Measurements from ENCODE around the gene RADIL. TPM values are rescaled to one million over a fixed set of nuclear protein-coding genes. Genes with fewer than 3 reads are reported as not detected.

Gene RADIL
- total and polyA plus RNA-seq, 2 of the 13 experiments (the other 11 are each of a cell fraction or from before 2014, with no cell fraction given) = 0.05 to 0.09 TPM

DNA sequence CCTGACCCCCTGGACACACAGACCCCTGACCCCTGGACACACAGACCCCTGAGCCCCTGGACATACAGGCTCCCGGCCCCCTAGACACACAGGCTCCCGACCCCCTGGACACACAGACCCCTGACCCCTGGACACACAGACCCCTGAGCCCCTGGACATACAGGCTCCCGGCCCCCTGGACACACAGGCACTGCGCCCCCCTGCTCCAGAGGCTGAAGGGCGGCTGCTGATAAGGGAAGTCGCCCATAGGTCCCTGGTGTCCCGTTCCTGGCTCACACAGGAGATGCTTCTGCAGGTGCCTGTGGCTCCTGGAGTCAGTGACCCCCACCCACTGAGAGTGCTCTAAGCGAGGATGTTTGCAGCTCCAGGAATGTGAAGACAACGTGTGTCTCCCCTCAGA lies 111.8 kb downstream of the RADIL start:
- in situ Hi-C loops (cut with HindIII; ENCODE audit: extremely low pct_ligation_motif_present, low pct_unique_long_range_greater_than_20kb) = loop anchor here (25.0 kb wide), 1 partner anchor 159 kb away; no protein-coding TSS in a partner anchor
- FAIRE-seq = no peak

GRCh38 chr7:4770886-4771285 lies 112.6 kb downstream of the RADIL start:
- peaks cover 7% of the 10 kb centered on the region for H3K79me2 ChIP-seq (ENCODE audit: insufficient read depth, low read length)
- no peak overlapping the region for H3K9ac ChIP-seq (ENCODE audit: insufficient read depth, low read depth, low read length)
- no peaks in the 10 kb centered on the region; a peak in 1 of 5 replicates for H3K36me3 ChIP-seq (replicated peaks in 1 of 2; ENCODE audit: control insufficient read depth in 1 of 2, insufficient read depth in 2 of 2, low read length in 2 of 2)
- FAIRE-seq (no peak), DNase-seq (ENCODE audit: low spot score) (no peak), ATAC-seq (no peak)
- intact Hi-C loops (cut with micrococcal nuclease; ENCODE audit: unreplicated experiment) = no loop called here
- ChIA-PET CTCF (ENCODE audit: low intra/inter-chr PET ratio, low total read pairs) (no interaction called here), POLR2A (no interaction called here)
- peaks cover 17% of the 10 kb centered on the region for H3K4me1 ChIP-seq (ENCODE audit: insufficient read depth, low read length)
- in situ Hi-C loops (cut with HindIII; ENCODE audit: extremely low pct_ligation_motif_present, low pct_unique_long_range_greater_than_20kb) = loop anchor here (25.0 kb wide), 1 partner anchor 159 kb away; no protein-coding TSS in a partner anchor
- WGBS (ENCODE audit: low lambda C conversion rate) = 96% methylated on average over 9 of the region's 9 CpGs
- no peak overlapping the region for H3K27ac ChIP-seq (ENCODE audit: extremely low read length, insufficient read depth, low read length)
- H2AFZ ChIP-seq (ENCODE audit: low read length) = no peak overlapping the region
- no peaks in the 10 kb centered on the region; a peak in 1 of 5 replicates for H3K27me3 ChIP-seq (ENCODE audit: control insufficient read depth in 1 of 2, insufficient read depth in 2 of 2, low read length in 2 of 2)
- BruUV-seq (replicated peaks) = no TSS peak
- no peaks in the 10 kb centered on the region for H4K20me1 ChIP-seq (ENCODE audit: insufficient read depth, low read length)
- no peaks in the 10 kb centered on the region for H3K9me3 ChIP-seq (ENCODE audit: low read length)
- no peak overlapping the region for H3K4me3 ChIP-seq (replicated peaks in 1 of 3; ENCODE audit: insufficient read depth in 1 of 3, low read depth in 2 of 3, low read length in 3 of 3)
- no peak overlapping the region for H3K4me2 ChIP-seq (ENCODE audit: low read depth, low read length)
- TF ChIP-seq ZSCAN9 (CRISPR knock-in tag; IDR thresholded peaks at IDR 0.05; ENCODE audit: borderline replicate concordance) (no peak), ZNF230 (CRISPR knock-in tag; IDR thresholded peaks at IDR 0.05) (no peak), MXD3 (CRISPR knock-in tag; IDR thresholded peaks at IDR 0.05) (no peak), DZIP1 (CRISPR knock-in tag; IDR thresholded peaks at IDR 0.05) (no peak), IKZF1 (IDR thresholded peaks at IDR 0.05) (no peak), GTF2F1 (IDR thresholded peaks at IDR 0.05; ENCODE audit: low read length) (no peak), ZNF775 (CRISPR knock-in tag; IDR thresholded peaks at IDR 0.05; ENCODE audit: borderline replicate concordance) (no peak), DDIT3 (CRISPR knock-in tag; IDR thresholded peaks at IDR 0.05) (no peak), ARID3A (IDR thresholded peaks at IDR 0.05; ENCODE audit: low read depth, low read length) (no peak), NR2F2 (IDR thresholded peaks at IDR 0.05; ENCODE audit: borderline replicate concordance, low read depth) (no peak), ZSCAN20 (CRISPR knock-in tag; IDR thresholded peaks at IDR 0.05; ENCODE audit: borderline replicate concordance) (no peak)
- TF ChIP-seq, protein P1, sequence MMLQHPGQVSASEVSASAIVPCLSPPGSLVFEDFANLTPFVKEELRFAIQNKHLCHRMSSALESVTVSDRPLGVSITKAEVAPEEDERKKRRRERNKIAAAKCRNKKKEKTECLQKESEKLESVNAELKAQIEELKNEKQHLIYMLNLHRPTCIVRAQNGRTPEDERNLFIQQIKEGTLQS (CRISPR knock-in tag; IDR thresholded peaks at IDR 0.05) = no peak

More for the DNA sequence above, 111.8 kb downstream of the RADIL start:
- WGBS (ENCODE audit: low lambda C conversion rate) = 93% methylated on average over 5 of the region's 9 CpGs
- Histone ChIP-seq H3K27me3 (ENCODE audit: control insufficient read depth in 1 of 2, insufficient read depth in 2 of 2, low read length in 2 of 2) (no peaks in the 10 kb centered on the region; a peak in 1 of 5 replicates), H3K27ac (ENCODE audit: extremely low read length, insufficient read depth, low read length) (no peak overlapping the region), H4K20me1 (ENCODE audit: insufficient read depth, low read length) (no peaks in the 10 kb centered on the region), H3K9ac (ENCODE audit: insufficient read depth, low read depth, low read length) (no peak overlapping the region), H2AFZ (ENCODE audit: low read length) (no peak overlapping the region), H3K36me3 (replicated peaks in 1 of 2; ENCODE audit: control insufficient read depth in 1 of 2, insufficient read depth in 2 of 2, low read length in 2 of 2) (no peaks in the 10 kb centered on the region; a peak in 1 of 5 replicates), H3K9me3 (ENCODE audit: low read length) (no peaks in the 10 kb centered on the region), H3K4me1 (ENCODE audit: insufficient read depth, low read length) (peaks cover 23% of the 10 kb centered on the region), H3K4me3 (replicated peaks in 1 of 3; ENCODE audit: insufficient read depth in 1 of 3, low read depth in 2 of 3, low read length in 3 of 3) (no peak overlapping the region), H3K4me2 (ENCODE audit: low read depth, low read length) (no peak overlapping the region), H3K79me2 (ENCODE audit: insufficient read depth, low read length) (peaks cover 14% of the 10 kb centered on the region)
- POLR2A ChIA-PET = no interaction called here
- intact Hi-C loops (cut with micrococcal nuclease; ENCODE audit: unreplicated experiment) = no loop called here
- TF ChIP-seq TSC22D2 (CRISPR knock-in tag; IDR thresholded peaks at IDR 0.05; ENCODE audit: borderline replicate concordance) (no peak), RBM22 (optimal IDR thresholded peaks at IDR 0.05; ENCODE audit: low read length) (peak; percentile 35), AGO2 (optimal IDR thresholded peaks at IDR 0.05; ENCODE audit: low read depth, low read length) (peak; percentile 57), NFE2L1 (CRISPR knock-in tag; IDR thresholded peaks at IDR 0.05; ENCODE audit: borderline replicate concordance) (no peak), NR2C2 (CRISPR knock-in tag; IDR thresholded peaks at IDR 0.05; ENCODE audit: borderline replicate concordance) (no peak)
- ATAC-seq (no peak), DNase-seq (ENCODE audit: low spot score) (no peak)
- CTCF ChIA-PET (ENCODE audit: low intra/inter-chr PET ratio, low total read pairs) = no interaction called here
- no TSS peak for BruUV-seq (replicated peaks)
